ENCODE data around the gene CASZ1. TPM values are rescaled to one million over a fixed set of nuclear protein-coding genes. Genes with fewer than 3 reads are reported as not detected.

Gene CASZ1, protein sequence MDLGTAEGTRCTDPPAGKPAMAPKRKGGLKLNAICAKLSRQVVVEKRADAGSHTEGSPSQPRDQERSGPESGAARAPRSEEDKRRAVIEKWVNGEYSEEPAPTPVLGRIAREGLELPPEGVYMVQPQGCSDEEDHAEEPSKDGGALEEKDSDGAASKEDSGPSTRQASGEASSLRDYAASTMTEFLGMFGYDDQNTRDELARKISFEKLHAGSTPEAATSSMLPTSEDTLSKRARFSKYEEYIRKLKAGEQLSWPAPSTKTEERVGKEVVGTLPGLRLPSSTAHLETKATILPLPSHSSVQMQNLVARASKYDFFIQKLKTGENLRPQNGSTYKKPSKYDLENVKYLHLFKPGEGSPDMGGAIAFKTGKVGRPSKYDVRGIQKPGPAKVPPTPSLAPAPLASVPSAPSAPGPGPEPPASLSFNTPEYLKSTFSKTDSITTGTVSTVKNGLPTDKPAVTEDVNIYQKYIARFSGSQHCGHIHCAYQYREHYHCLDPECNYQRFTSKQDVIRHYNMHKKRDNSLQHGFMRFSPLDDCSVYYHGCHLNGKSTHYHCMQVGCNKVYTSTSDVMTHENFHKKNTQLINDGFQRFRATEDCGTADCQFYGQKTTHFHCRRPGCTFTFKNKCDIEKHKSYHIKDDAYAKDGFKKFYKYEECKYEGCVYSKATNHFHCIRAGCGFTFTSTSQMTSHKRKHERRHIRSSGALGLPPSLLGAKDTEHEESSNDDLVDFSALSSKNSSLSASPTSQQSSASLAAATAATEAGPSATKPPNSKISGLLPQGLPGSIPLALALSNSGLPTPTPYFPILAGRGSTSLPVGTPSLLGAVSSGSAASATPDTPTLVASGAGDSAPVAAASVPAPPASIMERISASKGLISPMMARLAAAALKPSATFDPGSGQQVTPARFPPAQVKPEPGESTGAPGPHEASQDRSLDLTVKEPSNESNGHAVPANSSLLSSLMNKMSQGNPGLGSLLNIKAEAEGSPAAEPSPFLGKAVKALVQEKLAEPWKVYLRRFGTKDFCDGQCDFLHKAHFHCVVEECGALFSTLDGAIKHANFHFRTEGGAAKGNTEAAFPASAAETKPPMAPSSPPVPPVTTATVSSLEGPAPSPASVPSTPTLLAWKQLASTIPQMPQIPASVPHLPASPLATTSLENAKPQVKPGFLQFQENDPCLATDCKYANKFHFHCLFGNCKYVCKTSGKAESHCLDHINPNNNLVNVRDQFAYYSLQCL (N-terminal part only)
- total RNA-seq = 58.1 TPM

DNA sequence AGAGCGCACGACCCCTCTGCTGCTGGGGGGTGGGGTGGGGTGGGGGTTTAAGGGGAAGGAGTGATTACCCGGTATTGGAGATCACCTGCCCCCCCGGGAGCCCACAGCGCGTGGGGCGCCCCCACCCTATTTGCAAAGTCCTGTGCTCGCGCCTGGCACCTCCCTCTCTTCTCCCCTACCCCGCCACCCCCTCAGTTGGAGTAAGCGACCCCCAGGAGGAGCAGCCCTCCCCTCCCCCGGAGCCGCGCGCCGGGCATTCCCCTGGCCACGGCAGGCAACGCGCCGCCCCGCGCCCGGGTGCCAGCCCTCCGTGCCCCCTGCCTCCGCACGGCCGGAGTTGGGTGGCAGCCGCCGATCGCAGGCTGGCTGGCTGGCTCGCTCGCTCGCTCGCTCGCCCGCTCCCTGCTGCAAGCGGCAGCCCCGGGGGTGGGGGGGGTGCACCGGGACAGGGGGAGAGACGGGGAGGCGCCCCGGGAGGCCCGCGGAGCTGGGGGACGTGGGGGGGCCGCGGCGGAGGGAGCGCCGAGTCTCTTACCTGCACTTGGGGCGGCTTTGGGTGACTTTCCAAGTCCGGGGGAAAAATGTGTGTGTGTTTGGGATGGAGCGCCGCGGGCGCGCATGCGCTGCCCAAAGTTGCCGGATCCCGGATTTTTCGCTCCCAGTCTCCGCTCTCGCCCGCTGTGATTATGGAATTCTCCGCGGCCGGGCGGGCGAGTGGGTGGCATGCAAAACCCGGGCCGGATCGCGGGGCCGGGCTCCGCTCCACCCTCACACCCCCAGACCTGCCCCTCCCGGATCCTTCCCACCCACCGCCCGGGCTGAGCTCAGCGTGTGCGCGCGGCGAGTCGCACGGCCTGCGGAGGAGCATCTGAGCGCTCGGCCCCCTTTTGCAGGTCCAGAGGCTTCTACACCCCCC lies at the start of gene CASZ1:
Gene CASZ1, minus strand, starts transcription at position 618 of the 916 bp plus-strand sequence. CDS start 102,757 bp downstream, outside the sequence.

Other genes starting within 250 kb of the CASZ1 start
- 215 TPM for gene TARDBP, start 216.0 kb upstream of the CASZ1 start, total RNA-seq